GM18507 (cell line): ENCODE data around the gene RAP1B.
"Not testable (repeated sequence)": the region's sequence is repeated elsewhere in the genome, so short reads cannot be mapped to it uniquely, and the experiment has no call there.

ENCODE experiments used
- DNase-seq: peaks from one replicate; pipeline ENCODE4 v3.0.0; 2011; ENCODE audit warnings: low read depth; ENCODE audit not compliant: insufficient read length; ENCODE audit errors: extremely low spot score
- FAIRE-seq: peaks from 2 replicates; lab custom pipeline; 2011; peaks lifted over from hg19 to GRCh38; lab: Jason Lieb, UNC

Gene RAP1B

GRCh38 chr12:68676854-68677253, 66.2 kb downstream of the RAP1B start:
- not testable (repeated sequence) for FAIRE-seq, DNase-seq

- DNase-seq, result no peak
- FAIRE-seq, result no peak
Measured at GRCh38 chr12:68686262-68686594, 75.5 kb downstream of the RAP1B start.

GRCh38 chr12:68686595-68687521, 76.2 kb downstream of the RAP1B start, which contains the start of gene NUP107:
NUP107 (plus strand) TSS chr12:68686978; CDS start chr12:68687066, 88 bp downstream.
- FAIRE-seq, result peak; percentile 94
- DNase-seq, result peak; percentile 97

- peak; percentile 12 for FAIRE-seq
- no peak for DNase-seq
Measured at GRCh38 chr12:68695454-68695853, 84.8 kb downstream of the RAP1B start.

- no peak for FAIRE-seq
- no peak for DNase-seq
Measured at GRCh38 chr12:68699486-68699885, 88.8 kb downstream of the RAP1B start.
